GM18520 (cell line): ENCODE results near the gene GAS2.
"Not testable (repeated sequence)": the region's sequence is repeated elsewhere in the genome, so short reads cannot be mapped to it uniquely, and the experiment has no call there.

Experiments
- ATAC-seq: cut with Tn5 transposase; IDR thresholded peaks from one replicate; pipeline ENCODE4 v1.9.1; 2021; ENCODE audit not compliant: unreplicated experiment

GAS2 gene

DNA sequence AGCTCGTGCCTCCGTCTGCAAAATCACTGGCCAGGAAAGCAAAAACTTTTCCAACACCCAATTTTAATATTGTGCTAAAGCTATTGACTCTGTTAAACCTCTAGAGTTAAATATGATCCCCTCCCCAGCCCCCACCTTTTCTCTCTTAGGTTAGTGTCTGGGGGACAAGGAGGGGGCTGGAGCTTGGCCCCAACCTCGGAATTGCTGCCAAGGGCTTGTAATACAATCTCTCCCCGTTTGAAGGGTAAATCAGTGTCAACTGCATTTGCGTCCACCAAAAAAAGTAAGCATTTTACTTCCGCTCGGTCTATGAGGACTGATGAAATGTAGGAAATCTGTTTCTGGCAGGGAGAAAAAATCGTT is at the start of gene GAS2:
Gene GAS2 (plus strand): TSS at position 287 of the 363 bp plus-strand sequence. CDS start 8,259 bp downstream, outside the sequence.
- ATAC-seq, result no peak

DNA sequence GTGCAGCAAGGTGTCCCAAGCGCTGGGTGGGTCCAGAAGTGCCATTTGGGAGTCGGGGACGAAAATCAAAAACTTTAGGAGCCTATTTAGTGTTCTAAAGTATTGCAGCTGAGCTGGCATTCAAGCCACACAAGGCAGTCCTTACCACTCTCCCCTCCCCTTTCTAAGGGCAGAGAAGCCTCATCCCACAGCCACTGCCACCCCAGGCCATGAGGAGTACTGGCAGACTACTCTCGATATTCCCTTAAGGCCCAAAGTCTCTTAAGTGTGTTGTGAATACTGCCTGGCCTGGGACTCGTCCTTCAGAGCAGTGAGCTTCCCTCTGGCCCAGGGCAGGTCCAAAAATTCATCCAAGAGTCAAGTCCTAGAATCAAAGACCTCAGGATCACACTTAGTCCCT is 48.5 kb upstream of the GAS2 start:
- ATAC-seq, result no peak

DNA sequence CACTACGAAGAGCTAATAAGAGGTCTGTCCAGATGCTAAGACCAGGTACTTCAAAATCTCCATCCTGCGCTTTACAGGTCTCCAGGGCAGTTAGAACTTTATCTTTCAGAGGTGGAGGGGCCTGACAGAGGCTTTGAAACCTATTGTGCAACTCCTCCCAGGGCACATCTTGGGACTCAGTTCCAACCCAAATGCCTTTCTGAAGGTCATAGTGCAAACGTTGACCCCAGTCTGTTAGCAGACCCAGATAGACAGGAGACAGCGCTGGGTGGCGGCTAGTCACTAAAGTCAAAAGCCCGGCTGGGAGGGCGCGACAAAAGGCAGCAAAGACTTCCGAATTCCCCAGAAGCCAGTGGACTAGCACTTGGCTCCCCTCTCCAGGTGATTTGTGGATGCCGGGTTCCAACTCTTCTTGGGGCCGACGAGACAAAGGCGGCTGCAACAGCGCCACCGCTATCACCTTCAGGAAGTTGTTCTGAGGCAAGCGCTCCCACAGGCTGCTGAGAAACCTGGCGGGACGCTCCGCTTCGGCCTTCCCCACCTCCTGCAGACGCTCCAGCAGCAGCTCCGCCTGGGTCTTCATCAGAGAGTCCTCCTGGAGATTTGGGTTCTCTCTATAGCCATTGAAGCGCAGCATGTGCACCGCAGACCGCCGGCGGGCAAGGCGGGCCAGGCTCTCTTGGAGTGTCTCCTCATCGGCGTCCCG is 41.5 kb upstream of the GAS2 start:
- peak; percentile 30 for ATAC-seq

DNA sequence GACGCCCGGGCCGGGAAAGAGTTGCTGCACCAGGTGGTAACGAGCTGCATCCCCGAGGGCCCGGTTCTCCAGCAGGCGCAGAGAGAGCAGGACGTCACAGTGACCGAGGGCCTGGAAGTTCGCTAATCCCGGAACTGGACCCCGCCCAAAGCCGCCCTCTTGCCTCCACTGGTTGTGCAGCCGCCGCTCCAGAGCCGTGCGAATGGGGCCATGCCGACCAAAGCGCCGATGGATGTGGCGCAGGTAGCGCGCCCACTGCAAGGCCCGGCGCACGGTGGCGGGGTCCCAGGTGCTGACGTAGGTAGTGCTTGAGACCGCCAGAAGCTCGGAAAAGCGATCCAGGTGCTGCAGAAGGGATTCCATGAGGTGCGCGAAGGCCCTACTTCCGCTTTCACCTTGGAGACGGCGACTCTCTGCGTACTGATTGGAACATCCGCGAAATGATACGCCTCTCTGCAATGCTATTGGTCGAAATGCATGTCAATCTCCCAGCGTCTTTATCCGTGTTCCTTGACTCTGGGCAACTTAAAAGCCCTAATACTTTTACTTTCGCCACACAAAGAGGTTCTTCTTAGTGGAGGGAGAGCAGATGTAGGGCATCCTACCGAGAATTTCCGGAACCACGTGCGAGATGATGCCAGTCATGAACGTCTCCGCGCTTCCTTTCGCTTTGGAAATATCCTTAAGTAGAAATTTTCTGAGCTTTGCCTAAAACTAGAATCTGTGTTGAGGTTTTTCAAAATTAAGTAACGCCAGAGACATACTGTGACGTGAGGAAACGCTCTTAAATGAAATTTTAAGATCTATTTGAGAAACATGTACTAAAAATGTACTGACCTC is 40.7 kb upstream of the GAS2 start, which contains the start of gene FANCF:
Gene FANCF (minus strand): TSS at position 376 of the 840 bp plus-strand sequence. CDS start 13 bp downstream, at position 363.
- ATAC-seq, result peak; percentile 98

DNA sequence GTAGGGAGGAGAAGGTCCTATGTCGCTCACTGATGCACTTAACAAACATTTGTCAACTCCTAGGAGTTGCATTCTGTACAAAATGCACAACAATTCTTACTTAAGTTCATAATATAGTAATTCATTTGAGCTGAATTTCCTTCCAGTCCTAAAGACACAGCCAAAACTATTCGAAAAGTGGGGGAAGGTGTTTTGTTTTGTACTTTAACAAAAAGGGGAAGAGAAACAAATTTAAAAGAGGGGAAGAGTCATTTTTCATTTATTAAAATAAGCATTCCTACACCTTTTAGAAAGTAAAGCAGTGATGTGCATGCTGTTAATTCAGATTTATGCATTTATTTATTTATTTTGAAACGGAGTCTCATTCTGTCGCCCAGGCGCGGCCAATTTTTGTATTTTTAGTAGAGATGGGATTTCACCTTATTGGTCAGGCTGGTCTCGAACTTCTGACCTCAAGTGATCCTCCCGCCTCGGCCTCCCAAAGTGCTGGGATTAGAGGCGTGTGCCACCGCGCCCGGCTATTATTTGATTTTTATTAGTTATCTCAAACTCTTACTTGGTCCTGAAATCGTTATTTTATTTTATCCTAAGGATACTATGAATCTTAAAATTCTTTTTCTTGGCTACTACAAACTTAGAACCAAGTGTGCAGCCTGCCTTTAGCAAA is 39.7 kb upstream of the GAS2 start:
- no peak for ATAC-seq

DNA sequence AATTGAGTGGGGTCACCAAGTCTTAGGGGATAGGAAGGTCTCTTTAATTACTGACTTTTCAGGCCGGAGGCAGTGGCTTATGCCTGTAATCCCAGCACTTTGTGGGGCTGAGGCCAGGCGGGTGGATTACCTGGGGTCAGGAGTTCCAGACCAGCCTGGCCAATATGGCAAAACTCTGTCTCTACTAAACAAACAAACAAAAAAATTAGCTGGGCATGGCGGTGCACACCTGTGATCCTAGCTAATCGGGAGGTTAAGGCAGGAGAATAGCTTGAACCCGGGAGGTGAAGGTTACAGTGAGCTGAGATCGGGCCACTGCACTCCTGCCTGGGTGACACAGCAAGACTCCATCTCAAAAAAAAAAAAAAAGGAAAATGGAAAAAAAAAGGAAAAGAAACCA is 39.0 kb upstream of the GAS2 start:
- ATAC-seq, result no peak

DNA sequence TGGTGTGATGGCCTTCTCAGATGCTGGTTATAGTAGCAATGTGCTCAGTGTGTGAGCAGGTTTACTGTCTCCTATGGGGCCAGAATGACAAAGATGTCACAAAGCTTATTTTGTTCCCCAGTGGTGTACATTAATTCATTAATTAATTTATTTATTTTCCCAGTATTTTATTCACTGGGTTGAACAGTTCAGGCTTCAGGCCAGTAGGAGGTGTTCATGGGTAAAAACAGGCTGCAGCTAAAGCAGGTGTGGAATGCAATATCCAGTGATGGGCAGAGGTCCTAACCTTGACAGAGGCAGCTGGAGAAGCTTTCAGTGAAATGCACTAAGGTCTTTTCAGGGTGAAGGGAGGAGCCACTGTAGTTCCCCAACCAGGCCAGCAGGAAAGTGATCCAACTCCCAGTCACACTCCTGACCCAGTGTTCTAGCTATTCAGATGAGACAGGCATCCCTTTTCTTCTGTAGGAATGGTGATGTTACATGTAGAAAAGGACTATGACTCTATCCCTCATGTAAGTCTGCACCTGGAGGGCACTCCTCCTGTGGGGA is 33.0 kb upstream of the GAS2 start:
- ATAC-seq, result no peak

DNA sequence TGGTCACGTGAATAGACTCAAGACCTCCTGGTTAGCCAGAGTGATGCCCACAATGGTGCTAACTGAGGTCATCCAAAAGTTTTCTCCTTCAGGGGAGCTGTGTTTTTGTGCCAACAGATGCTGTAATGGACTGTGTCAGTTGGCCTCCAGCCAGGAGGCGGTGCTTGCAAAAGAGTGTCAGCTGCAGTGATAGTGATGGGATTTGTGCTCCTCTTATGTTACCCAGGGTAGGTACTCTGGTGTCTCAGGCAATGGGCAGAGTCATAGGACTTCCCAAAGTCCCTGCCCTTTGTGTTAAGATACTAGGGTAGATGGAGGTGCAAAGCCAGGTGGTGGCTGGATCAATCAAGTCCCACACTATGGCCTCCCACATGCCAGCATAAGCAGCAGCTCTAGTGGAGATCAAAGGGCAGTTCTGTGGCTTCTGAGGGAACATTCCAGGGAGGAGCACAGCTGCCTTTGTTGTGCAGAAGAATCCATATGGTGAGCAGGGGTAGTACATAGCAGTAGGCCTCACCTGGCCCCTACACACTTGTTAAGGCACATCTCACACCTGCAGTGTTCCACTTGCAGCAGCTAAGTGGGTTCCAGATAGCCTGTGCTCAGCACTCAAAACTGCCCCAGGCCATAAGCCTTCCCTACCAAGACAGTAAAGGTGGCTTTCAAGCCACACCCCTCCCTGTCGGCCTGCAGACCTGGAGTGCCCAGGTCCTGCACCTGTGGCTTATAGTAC is 31.3 kb upstream of the GAS2 start:
- no peak for ATAC-seq

DNA sequence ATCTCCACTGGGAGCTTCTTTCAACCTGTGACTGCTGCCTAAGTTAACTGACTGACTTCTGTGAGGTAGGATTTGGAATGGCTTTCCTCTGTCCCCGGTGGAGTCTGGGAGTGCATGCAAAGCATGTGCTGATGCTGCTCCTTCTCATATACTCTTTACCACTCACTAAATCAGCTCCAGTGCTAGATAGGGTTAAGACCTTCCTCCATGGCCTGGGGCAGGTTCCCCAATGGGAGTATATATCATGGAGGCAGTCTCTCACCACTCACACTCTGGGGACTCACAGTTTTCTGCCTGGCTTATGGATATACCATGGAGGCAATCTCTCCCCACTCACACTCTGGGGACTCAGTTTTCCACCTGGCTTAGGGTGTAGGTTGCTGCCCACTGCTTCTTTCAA is 30.7 kb upstream of the GAS2 start:
- no peak for ATAC-seq

DNA sequence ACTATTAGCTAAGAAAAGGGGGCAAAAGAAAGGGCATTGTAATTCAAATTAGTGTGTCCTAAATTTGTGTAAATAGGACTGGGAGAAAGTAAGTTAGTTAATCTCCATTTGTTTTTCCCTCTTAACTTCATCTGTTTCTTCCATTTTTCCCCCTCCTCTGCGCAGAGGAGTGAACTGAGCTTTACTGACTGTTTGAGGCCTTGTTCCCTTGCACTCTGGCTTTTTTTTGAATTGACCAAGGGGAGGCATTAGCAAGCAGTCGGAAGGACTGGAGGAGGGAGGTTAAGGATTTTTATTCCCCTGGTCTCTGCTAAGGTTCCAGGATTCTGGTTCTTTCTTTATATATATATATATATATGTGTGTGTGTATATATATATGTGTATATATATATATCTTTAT is 25.5 kb upstream of the GAS2 start:
- no peak for ATAC-seq

DNA sequence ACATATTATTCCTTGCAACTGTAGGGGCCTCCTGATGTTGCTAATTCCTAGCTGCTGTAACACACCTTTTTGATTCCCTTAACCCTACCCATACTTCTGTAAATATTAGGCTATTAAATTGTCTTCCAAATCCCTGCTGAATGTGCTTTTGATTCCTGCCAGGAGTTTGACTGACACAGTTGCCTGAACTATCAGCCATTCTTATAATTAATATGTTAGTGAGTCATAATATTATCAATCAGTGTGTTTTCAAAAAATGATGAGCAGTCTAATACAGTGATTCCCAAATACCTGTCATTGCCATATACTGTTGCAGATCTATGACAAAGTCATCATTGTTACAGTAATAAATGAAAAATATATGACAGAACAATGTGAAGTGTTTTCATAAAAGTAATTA is 24.9 kb upstream of the GAS2 start:
- no peak for ATAC-seq

DNA sequence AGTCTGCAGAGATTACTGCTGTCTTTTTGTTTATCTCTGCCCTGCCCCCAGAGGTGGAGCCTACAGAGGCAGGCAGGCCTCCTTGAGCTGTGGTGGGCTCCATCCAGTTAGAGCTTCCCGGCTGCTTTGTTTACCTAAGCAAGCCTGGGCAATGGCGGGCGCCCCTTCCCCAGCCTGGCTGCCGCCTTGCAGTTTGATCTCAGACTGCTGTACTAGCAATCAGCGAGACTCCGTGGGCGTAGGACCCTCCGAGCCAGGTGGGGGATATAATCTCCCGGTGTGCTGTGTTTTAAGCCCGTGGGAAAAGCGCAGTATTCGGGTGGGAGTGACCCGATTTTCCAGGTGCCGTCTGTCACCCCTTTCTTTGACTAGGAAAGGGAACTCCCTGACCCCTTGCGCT is 14.1 kb upstream of the GAS2 start:
- ATAC-seq, result not testable (repeated sequence)

DNA sequence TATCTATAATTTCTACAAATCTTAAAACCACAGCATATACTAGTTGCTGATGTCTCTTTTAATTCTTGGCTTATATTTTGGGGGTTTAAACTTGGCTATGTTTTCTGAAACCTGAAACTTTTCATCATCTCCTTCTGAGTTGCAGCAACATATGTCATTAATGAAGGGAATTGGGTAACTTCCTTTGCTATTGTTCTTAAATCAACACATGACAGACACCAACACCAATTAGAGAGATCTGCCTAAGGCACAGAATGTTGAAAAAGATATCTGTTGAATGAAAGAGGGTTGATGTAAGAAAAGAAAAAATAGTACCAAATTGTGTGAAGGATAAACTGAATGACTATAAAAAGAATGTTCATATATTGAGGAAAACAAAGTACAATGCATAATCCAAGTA is 10.3 kb upstream of the GAS2 start:
- ATAC-seq, result no peak

DNA sequence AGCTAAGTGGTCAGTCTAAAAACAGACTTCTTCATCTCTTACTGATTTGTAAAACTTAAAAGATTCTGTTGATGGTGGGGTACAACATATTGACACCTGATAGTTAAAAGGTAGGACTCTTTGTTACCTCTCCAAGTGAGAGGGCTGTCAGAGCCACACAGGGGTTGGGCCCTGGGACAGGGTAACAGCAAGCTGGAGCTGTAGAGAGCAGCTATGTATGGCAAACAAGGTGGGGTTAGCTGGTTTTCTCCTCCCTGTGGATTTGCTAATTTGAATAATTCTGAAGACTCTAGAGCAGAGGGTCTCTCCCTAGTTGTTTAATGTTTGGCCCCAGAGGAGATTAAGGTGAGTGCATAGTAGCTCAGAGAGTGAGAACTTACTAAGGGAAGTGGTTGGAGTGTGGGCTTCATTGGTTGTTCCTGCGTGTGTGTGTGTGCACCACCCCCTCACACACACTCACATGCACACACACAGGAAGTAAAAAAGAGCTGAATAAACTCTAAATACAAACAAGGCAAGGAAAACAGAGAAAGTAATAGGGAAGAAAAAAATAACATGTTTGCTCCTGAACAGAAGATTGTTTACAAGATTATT is 9.2 kb upstream of the GAS2 start:
- peak; percentile 88 for ATAC-seq

DNA sequence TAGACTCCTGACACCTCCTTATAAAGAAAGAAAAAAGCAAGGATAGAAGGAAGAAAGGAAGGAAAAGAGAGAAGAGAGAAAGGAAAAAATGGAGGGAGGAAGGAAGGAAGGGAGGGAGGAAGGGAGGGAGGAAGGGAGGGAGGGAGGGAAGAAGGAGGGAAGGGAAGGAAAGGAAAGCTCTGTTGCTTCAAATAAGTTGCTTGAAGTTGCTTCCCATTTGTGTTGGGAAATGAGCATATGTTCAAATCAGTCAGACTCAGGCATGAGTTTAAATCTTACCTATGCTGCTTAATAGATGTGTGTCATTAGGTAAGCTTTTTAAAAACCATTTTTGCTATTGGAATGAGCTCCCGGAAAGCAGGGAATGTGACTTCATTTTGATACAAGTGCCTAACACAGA is 6.6 kb upstream of the GAS2 start:
- ATAC-seq, result no peak

DNA sequence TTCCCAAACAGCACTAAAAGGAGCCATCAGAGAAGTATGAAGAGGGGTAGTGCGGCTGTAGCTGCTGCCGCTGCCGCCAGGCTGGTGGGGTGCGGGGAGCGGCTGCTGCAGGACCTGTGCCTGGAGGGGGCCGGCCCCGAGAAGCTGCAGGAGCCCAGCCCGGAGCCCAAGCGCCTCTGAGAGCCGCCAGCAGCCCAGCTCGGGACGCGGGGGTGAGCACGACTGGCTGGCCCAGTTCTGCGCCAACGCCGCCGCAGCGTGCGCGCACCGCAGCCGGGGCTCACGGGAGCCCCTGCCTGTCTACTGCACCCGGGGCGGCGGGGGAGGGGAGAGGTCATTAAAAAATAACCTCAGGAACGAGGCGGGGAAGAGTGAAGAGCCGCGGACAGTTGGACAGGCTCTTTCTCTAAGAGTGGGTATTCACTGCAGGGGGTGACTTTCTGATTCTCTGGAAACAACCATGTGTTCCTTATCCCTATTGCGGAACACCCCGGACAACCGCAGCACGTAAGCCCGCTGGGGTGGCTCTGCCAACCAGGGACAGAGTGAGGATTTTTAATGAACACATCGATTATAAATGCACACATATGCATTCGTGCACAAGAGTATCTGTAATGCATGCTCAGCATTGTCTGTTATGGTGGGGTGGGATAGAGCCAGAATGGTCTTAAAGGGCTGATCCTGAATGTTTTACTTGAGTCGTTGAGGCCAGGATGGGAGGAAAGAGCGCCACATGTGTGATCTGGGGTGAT is 453 bp downstream of the GAS2 start:
- ATAC-seq, result no peak

DNA sequence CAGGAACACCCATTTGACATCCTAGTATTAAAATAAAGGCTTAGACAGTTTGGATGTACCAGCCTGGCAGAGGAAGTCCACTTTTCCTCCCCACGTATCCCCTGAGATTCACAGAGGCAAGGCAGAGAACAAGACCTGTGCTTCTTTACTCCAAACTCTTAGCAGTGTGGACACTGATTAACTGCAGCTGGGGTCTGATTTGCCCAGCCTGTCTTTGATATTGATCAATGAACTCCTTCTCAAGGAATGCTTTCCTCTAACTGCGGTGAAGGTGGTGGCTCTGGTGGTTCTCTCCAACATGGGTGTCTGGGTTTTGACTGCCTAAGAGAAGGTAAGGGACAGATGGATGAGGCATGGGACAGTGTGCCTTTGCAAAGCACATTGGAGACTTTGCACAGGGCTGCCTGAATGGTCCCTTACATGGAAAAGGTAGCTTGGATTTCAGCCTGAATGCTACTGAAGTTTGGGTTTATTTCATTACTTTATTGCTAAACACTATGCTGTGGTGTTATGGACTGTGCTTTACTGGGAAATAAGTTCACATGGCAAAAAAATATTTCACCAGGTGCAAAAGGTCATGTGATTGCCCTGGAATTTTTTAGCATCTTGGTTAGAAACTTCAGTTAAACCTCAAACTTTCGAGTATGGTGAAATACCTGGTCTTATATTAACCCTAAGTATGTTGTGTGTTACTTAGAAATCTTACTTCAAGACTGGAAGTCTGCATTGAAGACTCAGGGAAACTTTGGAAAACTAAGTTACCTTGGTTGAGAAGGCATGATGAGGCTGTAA is 1.8 kb downstream of the GAS2 start:
- no peak for ATAC-seq

DNA sequence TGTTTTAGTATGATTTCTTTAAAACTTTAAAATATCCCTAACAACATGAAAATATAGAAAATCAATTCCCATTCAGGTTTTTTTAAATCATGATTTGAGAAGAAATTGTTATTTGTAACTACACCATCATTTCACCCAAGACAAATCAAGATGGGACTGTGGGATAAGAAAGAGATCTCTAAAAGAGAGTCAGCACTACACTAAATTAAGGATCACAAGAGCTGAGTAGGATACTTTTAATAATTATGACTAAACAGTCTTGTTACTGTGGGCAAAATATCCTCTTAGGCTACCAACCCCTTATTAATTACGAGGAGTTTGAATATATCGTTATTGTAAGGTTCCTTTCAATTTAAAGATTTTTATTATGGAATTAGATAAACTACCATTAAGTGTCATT is 3.0 kb downstream of the GAS2 start:
- no peak for ATAC-seq

DNA sequence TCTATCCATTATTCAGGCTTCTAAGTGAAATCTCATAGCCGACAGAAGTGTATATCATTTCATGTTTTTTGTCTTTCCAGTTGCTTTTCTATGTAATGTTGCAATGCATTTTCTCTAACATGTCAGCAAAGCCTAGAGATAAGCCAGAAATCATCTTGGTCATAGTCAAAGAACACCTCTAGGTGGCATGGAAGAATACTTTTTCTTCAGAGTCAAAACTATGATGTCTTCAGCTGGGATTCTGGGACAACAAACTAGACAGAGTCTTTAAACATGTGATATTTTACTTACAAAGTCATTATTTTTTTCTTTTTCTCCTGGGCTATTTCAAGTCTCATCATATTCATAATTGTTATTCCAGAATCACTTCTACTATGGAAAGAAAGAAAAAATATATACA is 4.4 kb downstream of the GAS2 start:
- ATAC-seq, result peak; percentile 47
